A549 (cell line): ENCODE measurements around the gene SYT1.

Experiments
- CHD2 ChIP-seq: fragments of 150-350 bp; IDR thresholded peaks from 2 replicates; pipeline ENCODE4 v1.6.1; 2014; ENCODE audit warnings: low read length; ENCODE audit not compliant: partially characterized antibody
- CTCF ChIP-seq: fragments of >200 bp; sonication (Bioruptor Twin); formaldehyde crosslinking; IDR thresholded peaks from 3 replicates; pipeline ENCODE4 v1.5.1; 2016
- EP300 ChIP-seq, 2 experiments: fragments of >200 bp; sonication (Bioruptor Twin); formaldehyde crosslinking; IDR thresholded peaks; 2 replicates in 1 of 2; 3 replicates in 1 of 2; pipeline ENCODE4 v1.6.1; 2016 to 2017
- HEYL ChIP-seq: fragments of 250-450 bp; sonication (Bioruptor Pico); IDR thresholded peaks from 2 replicates; pipeline ENCODE4 v1.8.0; 2021; ENCODE audit warnings: mild to moderate bottlenecking, moderate library complexity
- HMGXB4 ChIP-seq: fragments of 250-450 bp; sonication (Bioruptor Pico); IDR thresholded peaks from 2 replicates; pipeline ENCODE4 v1.5.0; 2021; ENCODE audit warnings: mild to moderate bottlenecking, moderate library complexity, borderline replicate concordance
- JUN ChIP-seq, 2 experiments: fragments of >200 bp; sonication (Bioruptor Twin); formaldehyde crosslinking; IDR thresholded peaks; 2 replicates in 1 of 2; 3 replicates in 1 of 2; pipeline ENCODE4 v1.6.1; 2016 to 2017
- JUNB ChIP-seq: fragments of >200 bp; sonication (Bioruptor Twin); formaldehyde crosslinking; IDR thresholded peaks from 2 replicates; pipeline ENCODE4 v1.6.1; 2016
- MAFK ChIP-seq: fragments of 450-650 bp; IDR thresholded peaks from 2 replicates; pipeline ENCODE4 v1.6.1; 2014; ENCODE audit not compliant: partially characterized antibody
- MYC ChIP-seq: IDR thresholded peaks from 2 replicates; pipeline ENCODE4 v1.6.1; 2012; ENCODE audit warnings: mild to moderate bottlenecking, inconsistent platforms, low read length, improper control_type of control experiment, borderline replicate concordance
- NPAS2 ChIP-seq: fragments of 250-450 bp; sonication (Bioruptor Pico); IDR thresholded peaks from 2 replicates; pipeline ENCODE4 v1.8.0; 2022; ENCODE audit warnings: mild to moderate bottlenecking, moderate library complexity, borderline replicate concordance
- POLR2A ChIP-seq: IDR thresholded peaks from 2 replicates; pipeline ENCODE4 v1.6.1; 2012; ENCODE audit warnings: mild to moderate bottlenecking, low read length
- SMC3 ChIP-seq: fragments of >200 bp; sonication (Bioruptor Twin); formaldehyde crosslinking; IDR thresholded peaks from 3 replicates; pipeline ENCODE4 v1.6.1; 2018; ENCODE audit warnings: inconsistent platforms
- ZNF302 ChIP-seq: fragments of 250-450 bp; sonication (Bioruptor Pico); IDR thresholded peaks from 2 replicates; pipeline ENCODE4 v1.9.0; 2021; ENCODE audit warnings: inconsistent platforms, mild to moderate bottlenecking, moderate library complexity

- TF ChIP-seq HMGXB4 (no peak), CTCF (no peak), JUN (IDR thresholded peaks at IDR 0.05) (no peak), MAFK (no peak), CHD2 (no peak), JUNB (no peak), HEYL (CRISPR knock-in tag) (no peak), EP300 (IDR thresholded peaks at IDR 0.05) (no peak), MYC (no peak), ZNF302 (no peak), SMC3 (no peak), NPAS2 (CRISPR knock-in tag) (no peak), POLR2A (no peak)
Observed at GRCh38 chr12:78835493-78835892, 29.1 kb upstream of the SYT1 start.
